ENCODE data around the gene PPP3CA.

PPP3CA gene

GRCh38 chr4:100985576-100985975 lies 361.8 kb downstream of the PPP3CA start:
- DNase-seq, result no peak

- no peak for DNase-seq
Observed at GRCh38 chr4:100984901-100985300, 362.4 kb downstream of the PPP3CA start.

GRCh38 chr4:100983426-100983825 lies 363.9 kb downstream of the PPP3CA start:
- no peak for DNase-seq

GRCh38 chr4:100982345-100982744 lies 365.0 kb downstream of the PPP3CA start:
- no peak for DNase-seq

GRCh38 chr4:100981447-100982204 lies 365.7 kb downstream of the PPP3CA start:
- DNase-seq, result no peak

GRCh38 chr4:100979736-100980135 lies 367.6 kb downstream of the PPP3CA start:
- DNase-seq, result no peak

GRCh38 chr4:100977746-100978397 lies 369.5 kb downstream of the PPP3CA start:
- no peak for DNase-seq

GRCh38 chr4:100977274-100977673 lies 370.1 kb downstream of the PPP3CA start:
- no peak for DNase-seq
